ENCODE results near the gene FAM240A. TPM values are rescaled to one million over a fixed set of nuclear protein-coding genes. Genes with fewer than 3 reads are reported as not detected.
A peak's percentile ranks its signal among the peaks of the same experiment; 100 is the strongest.

FAM240A gene
- total RNA-seq, 2 donors from 2014 or later: 0.32 TPM; not detected in 1

DNA sequence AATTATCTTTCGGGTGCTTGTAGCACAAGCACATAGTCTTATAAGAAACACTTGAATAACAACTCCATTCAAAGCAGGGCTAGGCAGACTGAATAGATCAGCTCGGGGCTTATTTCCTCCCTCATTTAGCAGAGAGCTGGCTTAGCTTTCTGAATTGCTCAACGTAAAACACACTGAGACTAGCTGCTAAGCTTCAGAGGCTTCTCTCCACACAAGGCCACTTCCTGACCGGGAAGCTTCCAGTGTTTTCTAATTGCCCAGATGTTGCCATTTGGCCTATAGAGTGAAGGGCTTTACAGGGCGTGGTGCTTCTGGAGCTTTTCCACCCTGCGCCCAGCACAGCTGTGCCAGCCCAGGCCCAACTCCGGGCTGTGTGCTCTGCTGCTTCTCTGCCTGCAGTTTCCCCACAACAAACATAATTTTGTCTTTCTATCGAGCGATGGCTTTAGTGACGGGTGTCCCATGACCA lies 16.6 kb downstream of the FAM240A start:
- 83% methylated on average over 10 of the region's 10 CpGs for WGBS
- no peaks in the 10 kb centered on the region for H3K36me3 ChIP-seq
- H3K27ac ChIP-seq: no peak overlapping the region
- no peaks in the 10 kb centered on the region for H3K4me1 ChIP-seq (replicated peaks)
- DNase-seq (ENCODE audit: low spot score): no peak
- TF ChIP-seq POLR2AphosphoS5 (IDR thresholded peaks at IDR 0.05): no peak
- no peak for TF ChIP-seq POLR2A (IDR thresholded peaks at IDR 0.05)
- TF ChIP-seq, protein P1, sequence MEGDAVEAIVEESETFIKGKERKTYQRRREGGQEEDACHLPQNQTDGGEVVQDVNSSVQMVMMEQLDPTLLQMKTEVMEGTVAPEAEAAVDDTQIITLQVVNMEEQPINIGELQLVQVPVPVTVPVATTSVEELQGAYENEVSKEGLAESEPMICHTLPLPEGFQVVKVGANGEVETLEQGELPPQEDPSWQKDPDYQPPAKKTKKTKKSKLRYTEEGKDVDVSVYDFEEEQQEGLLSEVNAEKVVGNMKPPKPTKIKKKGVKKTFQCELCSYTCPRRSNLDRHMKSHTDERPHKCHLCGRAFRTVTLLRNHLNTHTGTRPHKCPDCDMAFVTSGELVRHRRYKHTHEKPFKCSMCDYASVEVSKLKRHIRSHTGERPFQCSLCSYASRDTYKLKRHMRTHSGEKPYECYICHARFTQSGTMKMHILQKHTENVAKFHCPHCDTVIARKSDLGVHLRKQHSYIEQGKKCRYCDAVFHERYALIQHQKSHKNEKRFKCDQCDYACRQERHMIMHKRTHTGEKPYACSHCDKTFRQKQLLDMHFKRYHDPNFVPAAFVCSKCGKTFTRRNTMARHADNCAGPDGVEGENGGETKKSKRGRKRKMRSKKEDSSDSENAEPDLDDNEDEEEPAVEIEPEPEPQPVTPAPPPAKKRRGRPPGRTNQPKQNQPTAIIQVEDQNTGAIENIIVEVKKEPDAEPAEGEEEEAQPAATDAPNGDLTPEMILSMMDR (IDR thresholded peaks at IDR 0.05): no peak
- H3K27me3 ChIP-seq (replicated peaks; ENCODE audit: insufficient read depth): no peaks in the 10 kb centered on the region
- intact Hi-C loops (cut with DNase I): loop anchor here (5.0 kb wide), 1 partner anchor 62 kb away; the partner anchor contains the start of gene LRRC2
- H3K9me3 ChIP-seq: no peaks in the 10 kb centered on the region
- no peak overlapping the region for H3K4me3 ChIP-seq

DNA sequence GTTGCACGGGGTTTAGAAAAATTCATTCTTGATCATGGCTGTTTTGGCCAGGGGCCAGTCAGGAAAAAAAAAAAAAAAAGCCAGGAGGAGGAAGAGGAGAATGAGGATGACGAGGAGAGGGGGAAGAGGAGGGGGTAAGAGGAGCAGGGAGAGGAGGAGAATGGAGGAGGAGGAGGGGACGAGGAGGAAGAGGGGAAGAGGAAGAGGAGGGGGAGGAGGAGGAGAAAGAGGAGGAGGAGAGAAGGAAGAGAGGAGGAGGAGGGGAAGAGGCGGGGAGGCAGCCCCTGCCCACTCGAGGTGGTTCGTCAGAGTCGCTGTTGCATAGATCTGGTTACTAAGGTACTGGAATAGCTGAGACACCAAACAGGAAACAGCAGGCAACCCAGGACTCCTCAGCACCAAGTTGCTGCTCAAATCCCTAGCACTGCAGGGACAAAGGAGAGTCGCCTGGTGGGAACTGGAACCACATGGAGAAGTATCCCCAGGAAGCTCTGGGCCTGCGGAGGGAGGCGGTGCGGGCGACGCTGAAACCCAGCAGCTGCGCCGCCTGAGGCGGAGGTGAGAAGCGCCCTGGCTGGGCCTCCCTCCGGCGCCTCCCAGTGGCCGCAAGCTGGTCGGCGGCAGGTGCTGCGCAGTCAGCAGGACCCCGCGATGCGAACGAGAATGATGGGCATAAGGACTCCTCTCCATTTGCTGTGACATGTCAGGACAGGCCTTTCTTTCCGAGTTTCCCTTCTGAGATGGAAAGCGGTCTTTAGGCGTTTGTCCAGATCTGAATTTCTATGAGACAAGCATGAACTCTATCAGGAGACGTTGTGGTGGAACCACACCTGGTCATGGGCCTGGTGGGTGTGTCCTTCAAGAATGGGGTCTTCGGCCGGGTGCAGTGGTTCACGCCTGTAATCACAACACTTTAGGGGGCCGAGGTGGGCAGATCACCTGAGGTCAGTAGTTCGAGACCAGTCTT lies 17.5 kb downstream of the FAM240A start:
- H3K27ac ChIP-seq: peak overlapping the region in 1 of 2 donors; percentile 49
- 9% methylated on average over 36 of the region's 36 CpGs for WGBS
- peak; percentile 57 for DNase-seq (ENCODE audit: low spot score)
- H3K9me3 ChIP-seq: no peaks in the 10 kb centered on the region
- intact Hi-C loops (cut with DNase I): loop anchor here (2.0 to 5.0 kb wide), 2 partner anchors 63 to 141 kb away; partner anchors contain the start of gene LRRC2
- TF ChIP-seq POLR2A (IDR thresholded peaks at IDR 0.05) (no peak), POLR2AphosphoS5 (IDR thresholded peaks at IDR 0.05) (peak; percentile 36)
- TF ChIP-seq, protein P1 (IDR thresholded peaks at IDR 0.05): peak; percentile 71 to 96 (median 82)
- H3K4me1 ChIP-seq (replicated peaks): no peaks in the 10 kb centered on the region
- no peak overlapping the region for H3K4me3 ChIP-seq
- no peaks in the 10 kb centered on the region for H3K27me3 ChIP-seq (replicated peaks; ENCODE audit: insufficient read depth)
- H3K36me3 ChIP-seq: no peaks in the 10 kb centered on the region

DNA sequence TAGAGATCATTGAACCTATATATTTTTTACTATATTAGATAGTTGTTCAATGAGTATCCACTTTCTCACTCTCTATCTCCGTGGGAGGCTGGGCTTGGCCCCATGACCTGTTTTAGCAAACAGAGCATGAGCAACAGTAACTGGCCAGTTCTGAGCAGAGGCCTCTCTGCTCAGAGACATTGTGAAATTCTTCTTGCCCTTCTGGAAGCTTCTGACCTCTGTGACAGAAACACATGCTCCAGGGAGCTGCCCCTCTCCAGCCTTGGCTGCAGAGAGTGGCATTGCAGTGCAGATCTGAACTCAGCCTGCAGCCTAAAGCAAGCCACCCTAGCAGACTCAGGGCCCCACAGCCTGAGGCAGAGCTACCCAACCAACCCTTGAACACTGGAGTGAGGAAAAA lies 20.5 kb downstream of the FAM240A start:
- no peak overlapping the region for H3K27ac ChIP-seq
- no peak for DNase-seq (ENCODE audit: low spot score)
- H3K4me1 ChIP-seq (replicated peaks): no peaks in the 10 kb centered on the region
- no peaks in the 10 kb centered on the region for H3K9me3 ChIP-seq
- no peaks in the 10 kb centered on the region for H3K27me3 ChIP-seq (replicated peaks; ENCODE audit: insufficient read depth)
- no peaks in the 10 kb centered on the region for H3K36me3 ChIP-seq
- TF ChIP-seq POLR2A (IDR thresholded peaks at IDR 0.05) (no peak), POLR2AphosphoS5 (IDR thresholded peaks at IDR 0.05) (no peak)
- TF ChIP-seq, protein P1 (IDR thresholded peaks at IDR 0.05): no peak
- WGBS: 68% methylated on average over 1 of the region's 1 CpG
- no peak overlapping the region for H3K4me3 ChIP-seq
- intact Hi-C loops (cut with DNase I): no loop called here

DNA sequence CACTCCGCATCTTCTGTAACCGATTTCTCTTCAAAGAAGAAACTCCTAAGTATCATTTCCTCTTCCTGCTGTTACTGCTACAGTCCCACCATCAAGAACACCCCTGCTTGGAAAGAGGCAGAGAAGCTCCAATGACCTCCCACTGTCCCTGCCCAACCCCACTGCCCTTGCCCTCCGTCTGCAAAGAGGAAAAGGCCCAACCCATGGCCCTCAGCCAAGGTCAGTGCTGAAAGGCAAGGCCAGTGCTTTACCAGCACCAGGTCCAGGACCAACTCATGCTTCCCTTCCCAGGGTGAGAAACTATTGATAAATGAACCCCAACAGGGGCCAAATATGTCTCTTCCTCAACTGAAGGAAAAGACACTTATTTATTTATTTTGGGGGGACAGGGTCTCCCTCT lies 22.5 kb downstream of the FAM240A start:
- H3K4me1 ChIP-seq (replicated peaks): no peaks in the 10 kb centered on the region
- no peaks in the 10 kb centered on the region for H3K27me3 ChIP-seq (replicated peaks; ENCODE audit: insufficient read depth)
- TF ChIP-seq POLR2AphosphoS5 (IDR thresholded peaks at IDR 0.05) (no peak), POLR2A (IDR thresholded peaks at IDR 0.05) (no peak)
- TF ChIP-seq, protein P1 (IDR thresholded peaks at IDR 0.05): no peak
- no peaks in the 10 kb centered on the region for H3K36me3 ChIP-seq
- H3K4me3 ChIP-seq: no peak overlapping the region
- DNase-seq (ENCODE audit: low spot score): no peak
- no peaks in the 10 kb centered on the region for H3K9me3 ChIP-seq
- intact Hi-C loops (cut with DNase I): no loop called here
- WGBS: 81% methylated on average over 3 of the region's 3 CpGs
- H3K27ac ChIP-seq: no peak overlapping the region

Measured in prostate gland (tissue), 2 donors.